Activated effector memory CD4-positive, alpha-beta T cell treated with anti-CD3 and anti-CD28 coated beads, Interleukin-2, amount 50 U/mL, for 16 hours (primary cell): ENCODE results near the gene HTRA3.
A peak's percentile ranks its signal among the peaks of the same experiment; 100 is the strongest.
"Not testable (repeated sequence)": the region's sequence is repeated elsewhere in the genome, so short reads cannot be mapped to it uniquely, and the experiment has no call there.

Experiments
- DNase-seq: peaks from one replicate; pipeline ENCODE4 v3.0.0-alpha.2; 2020

HTRA3 gene

DNA sequence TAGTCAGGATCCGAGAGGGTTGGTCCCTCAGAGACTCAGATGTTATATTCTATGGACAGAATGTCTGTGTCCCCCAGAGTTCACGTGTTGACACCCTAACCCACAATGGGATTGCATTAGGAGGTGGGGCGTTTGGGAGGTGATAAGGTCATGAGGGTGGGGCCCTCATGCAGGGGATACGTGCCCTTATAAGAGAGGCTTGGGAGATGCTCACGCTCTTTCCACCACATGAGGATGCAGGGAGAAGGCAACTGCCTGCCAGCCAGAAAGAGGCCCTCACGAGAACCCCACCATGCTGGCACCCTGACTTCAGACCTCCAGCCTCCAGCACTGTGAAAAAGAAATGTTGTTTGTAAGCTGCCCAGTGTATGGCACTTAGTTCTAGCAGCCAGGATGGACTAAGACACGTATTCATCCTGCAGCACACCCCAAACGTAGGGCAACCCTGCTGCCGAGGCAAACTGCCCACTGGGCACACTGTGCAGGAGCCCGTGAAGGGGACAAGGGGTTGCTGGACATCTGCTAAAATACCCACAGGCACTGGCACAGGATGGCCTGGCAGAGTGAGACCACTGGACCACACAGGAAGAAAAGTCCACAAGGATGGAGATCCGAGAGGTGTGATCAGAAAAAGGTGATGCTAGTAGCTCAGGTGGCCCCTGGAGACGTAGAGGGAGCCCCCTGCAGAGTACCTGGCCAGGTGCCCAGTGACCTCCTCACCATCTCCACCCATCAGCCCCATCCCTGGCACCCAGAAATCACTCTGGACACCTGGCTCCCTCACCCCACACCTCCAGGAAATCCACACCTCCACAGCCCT lies 62.7 kb downstream of the HTRA3 start:
- peak; percentile 46 for DNase-seq

DNA sequence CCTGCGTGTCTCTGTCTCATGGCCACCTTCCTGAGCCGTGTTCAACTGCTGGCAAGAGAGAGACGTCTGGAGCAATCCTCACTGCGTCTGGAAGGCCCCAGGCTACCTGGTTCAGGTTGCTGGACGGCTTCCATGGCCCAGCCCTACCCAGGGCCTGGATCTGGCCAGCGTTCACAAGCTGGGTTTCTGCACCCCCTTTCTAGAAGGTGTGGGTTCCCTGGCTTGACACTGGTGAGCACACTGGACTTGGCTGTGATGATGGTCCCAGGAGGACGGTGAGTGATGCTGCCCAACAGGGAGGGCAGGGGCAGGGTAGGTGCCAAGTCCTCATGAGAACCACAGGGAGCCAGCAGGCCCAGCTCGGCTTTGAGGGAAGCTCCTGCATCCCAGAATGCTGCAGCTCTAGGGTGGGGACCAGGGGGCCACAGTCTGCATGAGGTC lies 63.4 kb downstream of the HTRA3 start:
- peak; percentile 42 for DNase-seq

DNA sequence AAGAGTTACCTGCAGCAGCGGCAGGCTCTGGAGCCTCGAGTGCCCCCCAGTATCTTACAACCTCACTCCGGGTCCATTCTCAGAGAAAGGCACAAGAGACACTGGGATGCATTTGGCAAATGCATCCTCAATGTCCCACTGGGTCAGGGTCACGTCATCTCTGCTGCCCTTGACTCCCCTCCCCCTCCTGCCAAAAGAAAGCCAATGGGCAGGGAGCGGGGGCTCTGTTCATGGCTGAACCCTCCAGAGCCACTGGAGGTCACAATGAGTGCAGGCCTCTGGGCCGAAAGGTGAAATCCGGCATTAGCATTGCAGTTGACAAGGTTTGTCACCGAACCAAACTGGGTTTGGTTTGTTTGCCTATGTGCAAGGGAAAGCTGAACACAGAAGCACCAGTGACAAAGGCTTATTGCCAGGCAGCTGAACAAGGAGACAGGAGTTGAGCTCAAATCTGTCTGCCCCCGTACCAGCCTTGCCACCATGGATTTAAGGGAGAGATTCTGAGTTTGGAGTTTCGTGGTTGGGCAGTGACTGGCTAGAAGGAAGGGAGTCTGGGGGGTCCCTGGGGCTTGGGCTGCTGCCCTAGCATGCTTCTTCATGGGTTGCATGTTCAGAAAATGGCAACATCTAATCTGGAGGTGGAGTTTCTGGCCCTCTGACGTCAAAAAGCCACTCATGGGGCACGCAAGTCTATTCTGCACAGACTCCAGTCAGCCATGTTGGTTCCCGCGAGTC lies 64.3 kb downstream of the HTRA3 start:
- peak; percentile 31 for DNase-seq

DNA sequence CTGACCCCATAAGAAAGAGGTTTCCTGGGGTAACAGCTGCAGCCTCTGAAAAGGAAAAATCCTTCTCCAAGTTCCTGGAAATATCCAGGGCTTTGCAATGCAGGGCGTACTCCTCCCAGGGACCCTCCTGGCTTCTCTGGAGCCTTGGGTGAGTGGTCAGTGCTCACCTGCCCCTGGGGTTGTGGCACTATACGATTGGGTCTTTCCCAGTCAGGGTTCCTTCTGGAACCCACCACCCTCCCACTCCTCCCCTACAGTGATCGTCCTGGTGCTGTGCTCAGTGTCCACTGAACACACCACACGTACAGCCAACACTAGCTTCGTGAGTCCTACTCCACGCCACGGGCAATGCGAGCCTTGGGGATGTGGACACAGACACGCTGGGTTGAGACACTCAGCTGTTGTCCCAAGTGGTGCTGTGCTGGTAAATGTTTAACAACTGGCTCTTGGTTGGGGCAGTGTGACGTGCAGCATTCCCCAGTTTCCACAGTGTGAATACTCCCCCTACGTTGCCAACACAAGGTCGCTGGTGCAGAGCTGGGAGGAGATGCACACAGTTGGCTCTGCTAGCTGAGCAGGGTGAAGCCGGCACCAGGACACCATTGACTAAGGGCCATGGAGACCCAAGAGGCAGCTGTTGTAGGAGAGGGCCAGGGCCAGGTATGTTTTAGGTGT lies 65.4 kb downstream of the HTRA3 start:
- DNase-seq = peak; percentile 57

DNA sequence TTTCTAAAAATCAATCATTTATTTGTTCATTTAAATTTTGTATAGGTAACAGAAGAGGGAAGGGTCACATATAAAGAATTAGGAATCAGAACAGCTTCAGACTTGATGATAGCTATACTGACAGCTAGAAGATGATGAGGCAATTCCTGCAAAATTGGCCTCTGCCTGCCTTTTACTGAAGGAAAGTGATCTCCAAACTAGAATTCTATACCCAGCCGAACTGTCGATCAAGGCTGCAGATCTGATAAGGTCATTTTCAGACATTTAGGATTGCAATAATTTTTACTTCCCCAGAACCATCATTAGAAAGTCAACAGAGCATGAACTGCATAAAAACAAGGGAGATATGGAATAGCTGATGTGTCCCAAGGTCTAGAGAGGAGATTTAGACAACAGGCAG lies 66.3 kb downstream of the HTRA3 start:
- no peak for DNase-seq

GRCh38 chr4:8336412-8337075 lies 67.0 kb downstream of the HTRA3 start:
- peak; percentile 24 for DNase-seq

DNA sequence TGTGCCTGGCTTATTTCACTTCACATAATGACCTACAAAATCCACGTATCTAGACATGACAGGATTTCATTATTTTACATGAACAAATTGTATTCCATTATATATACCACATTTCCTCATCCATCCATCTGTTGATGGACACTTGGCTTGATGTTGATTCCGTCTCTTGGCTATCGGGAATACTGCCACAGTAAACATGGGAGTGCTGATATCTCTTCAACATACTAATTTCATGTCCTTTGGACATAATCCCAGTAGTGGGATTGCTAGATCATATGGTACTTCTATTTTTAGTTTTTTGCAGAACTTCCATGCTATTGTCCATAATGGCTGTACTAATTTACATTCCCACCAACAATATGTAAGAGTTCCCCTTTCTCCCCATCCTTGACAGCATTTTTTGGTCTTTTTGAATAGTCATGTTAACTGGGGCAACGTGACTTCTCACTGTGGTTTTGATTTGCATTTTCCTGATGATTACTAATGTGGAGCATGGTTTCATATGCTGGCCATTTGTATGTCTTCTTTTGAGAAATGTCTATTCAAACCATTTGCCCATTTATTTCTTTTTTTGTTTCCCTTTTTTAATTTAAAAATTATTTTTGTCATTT lies 68.9 kb downstream of the HTRA3 start:
- no peak for DNase-seq

DNA sequence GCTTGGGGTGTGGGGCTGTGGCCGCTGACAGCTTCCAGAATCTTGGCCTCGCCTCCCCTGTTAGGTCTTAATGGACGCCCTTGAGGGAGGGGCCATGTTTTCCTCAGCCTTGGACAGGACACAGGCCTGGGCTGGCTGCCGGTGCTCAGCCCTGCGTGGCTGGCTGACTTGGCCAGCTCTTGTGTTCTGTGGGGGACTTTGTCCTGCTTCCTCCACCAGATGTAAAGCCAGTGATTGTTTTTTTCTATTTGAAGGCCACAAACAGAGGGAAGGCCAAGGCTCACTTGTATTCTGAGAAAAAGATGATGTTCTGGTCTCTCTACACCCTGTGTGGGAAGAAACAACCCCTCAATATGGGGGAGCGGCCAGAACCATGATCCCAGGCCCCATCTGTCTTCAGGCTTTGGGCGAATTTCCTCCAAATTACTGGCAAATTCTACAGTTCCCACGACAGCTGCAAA lies 71.3 kb downstream of the HTRA3 start:
- no peak for DNase-seq

- DNase-seq = not testable (repeated sequence)
Measured at GRCh38 chr4:8341281-8341680, 71.7 kb downstream of the HTRA3 start.

DNA sequence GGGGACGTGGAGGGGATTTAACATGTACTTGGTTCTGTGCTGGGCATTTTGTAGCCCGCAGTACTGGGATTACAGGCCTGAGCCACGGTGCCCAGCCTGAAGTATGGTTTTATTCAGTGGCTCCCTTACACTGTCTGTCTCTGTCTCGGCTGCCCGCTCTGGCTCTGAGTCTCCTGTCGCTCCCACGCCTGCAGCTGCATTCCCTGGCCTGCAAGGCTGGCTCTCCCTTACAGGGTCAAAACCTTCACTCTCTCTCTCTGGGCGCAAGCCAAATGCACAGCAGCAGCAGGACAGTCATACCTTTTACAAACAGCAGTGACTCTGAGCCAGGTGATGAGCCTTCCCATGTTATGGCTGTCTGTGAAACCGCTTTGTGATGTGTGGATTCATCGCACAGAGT lies 72.1 kb downstream of the HTRA3 start:
- no peak for DNase-seq

GRCh38 chr4:8342651-8343261 lies 73.2 kb downstream of the HTRA3 start:
- no peak for DNase-seq

DNA sequence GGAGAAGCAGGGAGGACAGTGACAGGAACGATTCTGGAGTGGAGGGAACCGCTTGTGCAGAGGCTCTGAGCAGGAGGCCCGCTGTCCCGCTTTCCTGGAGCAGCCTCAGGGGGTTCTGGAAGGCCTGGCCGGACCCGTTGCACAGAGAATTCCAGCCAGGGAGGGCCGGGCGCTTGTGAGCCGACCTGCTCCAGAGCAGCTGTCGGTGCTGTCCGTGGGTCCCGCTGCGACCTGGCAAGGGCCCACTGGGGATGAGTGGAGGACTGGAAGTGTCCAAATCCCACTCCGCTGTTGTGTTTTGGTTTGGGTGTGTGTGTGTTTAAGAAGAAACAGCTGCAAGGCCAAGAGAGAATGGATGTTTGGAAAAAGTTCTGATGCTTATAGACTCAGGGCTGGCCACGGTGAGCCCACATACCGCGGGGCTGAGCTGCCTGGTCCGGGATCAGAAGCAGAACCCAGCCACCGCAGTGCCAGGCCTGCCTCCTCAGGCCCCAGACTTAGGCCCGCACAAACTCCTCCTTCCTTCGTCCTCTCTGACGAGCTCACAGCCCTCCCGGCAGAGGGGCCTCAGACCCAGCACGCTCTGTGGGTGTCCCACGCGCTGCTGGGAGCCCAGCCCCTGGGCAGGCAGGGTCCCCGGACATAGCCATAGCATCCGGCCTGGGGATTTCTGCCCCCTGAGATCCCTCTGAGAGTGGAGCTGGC lies 73.9 kb downstream of the HTRA3 start:
- no peak for DNase-seq

- DNase-seq = peak; percentile 53
Measured at GRCh38 chr4:8343967-8344331, 74.4 kb downstream of the HTRA3 start.

DNA sequence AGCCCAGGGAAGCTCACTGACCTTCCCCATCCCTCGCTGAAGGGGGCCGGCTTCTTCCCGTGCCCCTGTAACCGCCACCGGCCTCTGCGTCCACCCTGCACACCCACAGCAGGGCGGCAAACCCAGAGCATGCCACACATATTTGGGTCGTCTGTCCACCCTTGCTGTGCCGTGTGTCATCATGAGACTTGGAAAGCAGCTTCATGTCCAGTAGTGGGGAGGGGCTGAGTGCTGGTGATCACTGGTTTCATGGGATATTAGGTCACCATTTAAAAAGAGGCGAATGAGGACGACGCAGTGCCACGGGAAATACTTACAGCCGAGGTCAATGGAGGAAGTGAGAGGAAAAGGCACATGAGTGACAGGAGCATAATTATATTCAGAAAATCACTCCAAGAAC lies 74.8 kb downstream of the HTRA3 start:
- peak; percentile 36 for DNase-seq

GRCh38 chr4:8345053-8345945 lies 75.7 kb downstream of the HTRA3 start:
- DNase-seq = peak; percentile 56

DNA sequence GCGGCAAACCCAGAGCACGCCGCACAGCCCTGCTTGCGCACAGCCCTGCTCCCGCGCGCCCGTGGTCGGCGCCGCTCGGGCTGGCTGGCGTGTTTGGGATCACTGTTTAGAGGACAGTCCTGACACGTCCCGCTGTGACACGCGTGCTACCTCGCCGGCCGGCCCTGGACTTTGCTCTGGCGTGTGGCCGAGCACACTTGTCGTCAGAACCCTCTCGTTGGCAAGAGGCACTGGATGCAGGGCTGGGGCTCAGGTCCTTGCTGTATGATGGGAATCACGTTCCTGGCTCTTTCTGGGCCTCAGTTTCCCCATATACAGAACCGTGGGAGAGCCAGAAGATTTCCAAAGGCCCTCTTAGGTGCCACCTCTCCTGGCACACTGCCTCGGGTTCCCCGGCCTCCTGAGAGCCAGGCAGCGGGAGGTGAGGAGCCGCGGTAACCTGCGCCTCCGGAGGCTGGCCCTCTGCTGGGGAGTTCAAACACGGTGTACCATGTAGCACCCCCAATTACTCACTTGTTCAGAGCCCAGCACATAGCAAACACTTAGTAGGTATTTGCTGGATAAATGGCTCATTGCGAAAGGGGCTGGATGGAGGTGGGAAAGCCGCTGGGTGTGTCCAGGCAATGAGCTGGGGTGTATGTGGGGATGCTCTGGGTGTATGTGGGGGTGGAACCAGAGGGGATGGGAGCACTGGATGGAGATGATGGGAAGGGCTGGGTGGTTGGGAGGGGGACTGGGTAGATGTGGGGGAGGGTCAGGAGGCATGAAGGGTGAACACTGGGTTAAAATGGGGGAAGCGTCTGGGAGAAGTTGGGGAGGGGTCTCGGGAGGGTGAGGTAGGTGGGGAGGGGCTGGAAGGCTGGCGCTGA lies 76.6 kb downstream of the HTRA3 start:
- DNase-seq = peak; percentile 46

GRCh38 chr4:8346838-8347605 lies 77.5 kb downstream of the HTRA3 start:
- DNase-seq = peak; percentile 52

- peak; percentile 57 for DNase-seq
Measured at GRCh38 chr4:8347660-8348059, 78.1 kb downstream of the HTRA3 start.

DNA sequence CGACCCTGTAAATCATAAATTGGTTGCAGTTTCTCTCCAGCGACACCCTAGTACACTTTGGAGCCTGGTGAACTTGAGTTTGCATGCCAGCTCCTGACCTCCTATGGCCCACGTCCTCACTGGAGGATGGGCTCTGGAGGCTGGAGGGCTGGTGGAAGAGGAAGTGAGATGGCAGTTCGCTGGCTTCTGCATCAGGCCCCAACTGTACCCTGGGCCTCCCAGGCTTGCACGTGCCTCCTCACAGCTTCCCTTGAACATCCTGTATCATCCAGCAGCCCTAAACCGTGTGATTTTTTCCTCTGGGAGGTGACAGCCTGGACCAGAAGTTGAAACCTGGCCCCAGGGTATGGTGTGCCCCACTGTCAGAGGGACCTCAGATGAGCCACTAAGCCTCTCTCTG lies 78.5 kb downstream of the HTRA3 start:
- peak; percentile 21 for DNase-seq
